DLD1 (cell line): Measurements from ENCODE around the gene BICDL1.

Experiments
- in situ Hi-C: cut with HindIII; loops from 2 replicates; pipeline ENCODE4 v1.10.0; 2017; ENCODE audit warnings: low sequenced_read_pairs

BICDL1 gene

GRCh38 chr12:120051535-120051934 is 62.5 kb downstream of the BICDL1 start:
- in situ Hi-C loops, result no loop called here

GRCh38 chr12:120054293-120054692 is 65.3 kb downstream of the BICDL1 start:
- in situ Hi-C loops, result no loop called here

- in situ Hi-C loops, result no loop called here
Measured at GRCh38 chr12:120055231-120056000, 66.4 kb downstream of the BICDL1 start.

- in situ Hi-C loops, result no loop called here
Measured at GRCh38 chr12:120056739-120057138, 67.7 kb downstream of the BICDL1 start.

GRCh38 chr12:120060196-120060595 is 71.2 kb downstream of the BICDL1 start:
- in situ Hi-C loops, result no loop called here

GRCh38 chr12:120060717-120061116 is 71.7 kb downstream of the BICDL1 start:
- in situ Hi-C loops, result no loop called here

GRCh38 chr12:120061575-120062214 is 72.7 kb downstream of the BICDL1 start:
- in situ Hi-C loops, result no loop called here

- in situ Hi-C loops, result no loop called here
Measured at GRCh38 chr12:120062976-120063579, 74.0 kb downstream of the BICDL1 start.

GRCh38 chr12:120064054-120064940 is 75.3 kb downstream of the BICDL1 start:
- in situ Hi-C loops, result no loop called here

GRCh38 chr12:120065472-120065871 is 76.4 kb downstream of the BICDL1 start:
- in situ Hi-C loops, result no loop called here

GRCh38 chr12:120066341-120066740 is 77.3 kb downstream of the BICDL1 start:
- in situ Hi-C loops, result no loop called here

GRCh38 chr12:120067084-120067869 is 78.2 kb downstream of the BICDL1 start:
- in situ Hi-C loops, result no loop called here

GRCh38 chr12:120067901-120068300 is 78.9 kb downstream of the BICDL1 start:
- in situ Hi-C loops, result no loop called here

GRCh38 chr12:120069278-120069677 is 80.2 kb downstream of the BICDL1 start:
- in situ Hi-C loops, result no loop called here

GRCh38 chr12:120071493-120072020 is 82.5 kb downstream of the BICDL1 start:
- in situ Hi-C loops, result no loop called here

- in situ Hi-C loops, result no loop called here
Measured at GRCh38 chr12:120072472-120073249, 83.6 kb downstream of the BICDL1 start.

- in situ Hi-C loops, result no loop called here
Measured at GRCh38 chr12:120075034-120075616, 86.1 kb downstream of the BICDL1 start.

GRCh38 chr12:120076651-120077050 is 87.6 kb downstream of the BICDL1 start:
- in situ Hi-C loops, result no loop called here

GRCh38 chr12:120077260-120077659 is 88.2 kb downstream of the BICDL1 start:
- in situ Hi-C loops, result no loop called here
